Measurements from ENCODE around the gene GALNTL6.

Gene GALNTL6

GRCh38 chr4:172758586-172759340 is 945.6 kb downstream of the GALNTL6 start:
- H3K4me3 ChIP-seq (replicated peaks; ENCODE audit: low read depth, low read length) = no peak overlapping the region
- DNase-seq (ENCODE audit: extremely low read depth, low read depth) = peak; percentile 1
- TF ChIP-seq CTCF (IDR thresholded peaks at IDR 0.05; ENCODE audit: low read depth, low read length, missing control alignments) = no peak

GRCh38 chr4:172760512-172760911 is 947.3 kb downstream of the GALNTL6 start:
- no peak for TF ChIP-seq CTCF (IDR thresholded peaks at IDR 0.05; ENCODE audit: low read depth, low read length, missing control alignments)
- H3K4me3 ChIP-seq (replicated peaks; ENCODE audit: low read depth, low read length) = no peak overlapping the region
- DNase-seq (ENCODE audit: extremely low read depth, low read depth) = no peak

- TF ChIP-seq CTCF (IDR thresholded peaks at IDR 0.05; ENCODE audit: low read depth, low read length, missing control alignments) = no peak
- no peak for DNase-seq (ENCODE audit: extremely low read depth, low read depth)
- H3K4me3 ChIP-seq (replicated peaks; ENCODE audit: low read depth, low read length) = no peak overlapping the region
Measured at GRCh38 chr4:172762895-172763294, 949.7 kb downstream of the GALNTL6 start.

GRCh38 chr4:172770787-172771186 is 957.6 kb downstream of the GALNTL6 start:
- H3K4me3 ChIP-seq (replicated peaks; ENCODE audit: low read depth, low read length) = no peak overlapping the region
- no peak for TF ChIP-seq CTCF (IDR thresholded peaks at IDR 0.05; ENCODE audit: low read depth, low read length, missing control alignments)
- no peak for DNase-seq (ENCODE audit: extremely low read depth, low read depth)

GRCh38 chr4:172772781-172773180 is 959.6 kb downstream of the GALNTL6 start:
- H3K4me3 ChIP-seq (replicated peaks; ENCODE audit: low read depth, low read length) = no peak overlapping the region
- no peak for DNase-seq (ENCODE audit: extremely low read depth, low read depth)
- no peak for TF ChIP-seq CTCF (IDR thresholded peaks at IDR 0.05; ENCODE audit: low read depth, low read length, missing control alignments)

GRCh38 chr4:172776203-172776861 is 963.1 kb downstream of the GALNTL6 start:
- H3K4me3 ChIP-seq (replicated peaks; ENCODE audit: low read depth, low read length) = no peak overlapping the region
- no peak for TF ChIP-seq CTCF (IDR thresholded peaks at IDR 0.05; ENCODE audit: low read depth, low read length, missing control alignments)
- no peak for DNase-seq (ENCODE audit: extremely low read depth, low read depth)
